ENCODE data around the gene ICAM4. TPM values are rescaled to one million over a fixed set of nuclear protein-coding genes. Genes with fewer than 3 reads are reported as not detected.

ICAM4 gene
- total and polyA plus RNA-seq, 9 of the 15 experiments (the other 6 are each of a cell fraction or from before 2014, with no cell fraction given), result 14.1 to 86.1 (median 29.6) TPM

DNA sequence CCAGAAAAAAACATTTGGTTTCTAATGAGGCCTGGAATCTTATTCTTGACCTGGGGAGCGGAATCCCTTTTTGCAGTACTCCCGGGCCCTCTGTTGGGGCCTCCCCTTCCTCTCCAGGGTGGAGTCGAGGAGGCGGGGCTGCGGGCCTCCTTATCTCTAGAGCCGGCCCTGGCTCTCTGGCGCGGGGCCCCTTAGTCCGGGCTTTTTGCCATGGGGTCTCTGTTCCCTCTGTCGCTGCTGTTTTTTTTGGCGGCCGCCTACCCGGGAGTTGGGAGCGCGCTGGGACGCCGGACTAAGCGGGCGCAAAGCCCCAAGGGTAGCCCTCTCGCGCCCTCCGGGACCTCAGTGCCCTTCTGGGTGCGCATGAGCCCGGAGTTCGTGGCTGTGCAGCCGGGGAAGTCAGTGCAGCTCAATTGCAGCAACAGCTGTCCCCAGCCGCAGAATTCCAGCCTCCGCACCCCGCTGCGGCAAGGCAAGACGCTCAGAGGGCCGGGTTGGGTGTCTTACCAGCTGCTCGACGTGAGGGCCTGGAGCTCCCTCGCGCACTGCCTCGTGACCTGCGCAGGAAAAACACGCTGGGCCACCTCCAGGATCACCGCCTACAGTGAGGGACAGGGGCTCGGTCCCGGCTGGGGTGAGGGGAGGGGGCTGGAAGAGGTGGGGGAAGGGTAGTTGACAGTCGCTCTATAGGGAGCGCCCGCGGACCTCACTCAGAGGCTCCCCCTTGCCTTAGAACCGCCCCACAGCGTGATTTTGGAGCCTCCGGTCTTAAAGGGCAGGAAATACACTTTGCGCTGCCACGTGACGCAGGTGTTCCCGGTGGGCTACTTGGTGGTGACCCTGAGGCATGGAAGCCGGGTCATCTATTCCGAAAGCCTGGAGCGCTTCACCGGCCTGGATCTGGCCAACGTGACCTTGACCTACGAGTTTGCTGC lies at the start of gene ICAM4 (continued):
- TF ChIP-seq, protein P1, sequence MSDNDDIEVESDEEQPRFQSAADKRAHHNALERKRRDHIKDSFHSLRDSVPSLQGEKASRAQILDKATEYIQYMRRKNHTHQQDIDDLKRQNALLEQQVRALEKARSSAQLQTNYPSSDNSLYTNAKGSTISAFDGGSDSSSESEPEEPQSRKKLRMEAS (CRISPR knock-in tag; IDR thresholded peaks at IDR 0.05), result peak; percentile 79
- TF ChIP-seq GATAD2B (IDR thresholded peaks at IDR 0.05; ENCODE audit: borderline replicate concordance), result no peak; the same call in 1 of the 2 replicates
- TF ChIP-seq CBX5 (IDR thresholded peaks at IDR 0.05; ENCODE audit: borderline replicate concordance, low read depth), result no peak
- no peak for TF ChIP-seq SIX5 (IDR thresholded peaks at IDR 0.05; ENCODE audit: borderline replicate concordance in 1 of 2, insufficient read depth in 1 of 2, low read depth in 1 of 2, low read length in 2 of 2)
- TF ChIP-seq DPF2 (IDR thresholded peaks at IDR 0.05), result peak; percentile 67
- peak; percentile 83 for TF ChIP-seq HMGN3 (IDR thresholded peaks at IDR 0.05; ENCODE audit: borderline replicate concordance, extremely low read depth, insufficient read length, low read depth, low read length)
- peak; percentile 76 for TF ChIP-seq POLR2A (conservative IDR thresholded peaks at IDR 0.05)
- TF ChIP-seq, protein P2, sequence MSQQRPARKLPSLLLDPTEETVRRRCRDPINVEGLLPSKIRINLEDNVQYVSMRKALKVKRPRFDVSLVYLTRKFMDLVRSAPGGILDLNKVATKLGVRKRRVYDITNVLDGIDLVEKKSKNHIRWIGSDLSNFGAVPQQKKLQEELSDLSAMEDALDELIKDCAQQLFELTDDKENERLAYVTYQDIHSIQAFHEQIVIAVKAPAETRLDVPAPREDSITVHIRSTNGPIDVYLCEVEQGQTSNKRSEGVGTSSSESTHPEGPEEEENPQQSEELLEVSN (IDR thresholded peaks at IDR 0.05; ENCODE audit: borderline replicate concordance in 1 of 2, extremely low read depth in 1 of 2, insufficient read depth in 1 of 2, insufficient read length in 1 of 2, low read depth in 1 of 2, low read length in 1 of 2, poor library complexity in 1 of 2, severe bottlenecking in 1 of 2), result peak; percentile 78 to 89
- TF ChIP-seq, protein P3, sequence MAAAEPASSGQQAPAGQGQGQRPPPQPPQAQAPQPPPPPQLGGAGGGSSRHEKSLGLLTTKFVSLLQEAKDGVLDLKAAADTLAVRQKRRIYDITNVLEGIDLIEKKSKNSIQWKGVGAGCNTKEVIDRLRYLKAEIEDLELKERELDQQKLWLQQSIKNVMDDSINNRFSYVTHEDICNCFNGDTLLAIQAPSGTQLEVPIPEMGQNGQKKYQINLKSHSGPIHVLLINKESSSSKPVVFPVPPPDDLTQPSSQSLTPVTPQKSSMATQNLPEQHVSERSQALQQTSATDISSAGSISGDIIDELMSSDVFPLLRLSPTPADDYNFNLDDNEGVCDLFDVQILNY (CRISPR knock-in tag; IDR thresholded peaks at IDR 0.05), result peak; percentile 82
- TF ChIP-seq MAZ (CRISPR knock-in tag; conservative IDR thresholded peaks at IDR 0.05 in 1 of 2, IDR thresholded peaks at IDR 0.05 in 1 of 2), result peak; percentile 94 to 98
- TF ChIP-seq TBP (optimal IDR thresholded peaks at IDR 0.05; ENCODE audit: low read depth, low read length), result peak; percentile 60
- peak; percentile 76; the same call in 1 of the 2 replicates for TF ChIP-seq ZNF232 (CRISPR knock-in tag; IDR thresholded peaks at IDR 0.05)
- TF ChIP-seq HCFC1 (IDR thresholded peaks at IDR 0.05; ENCODE audit: low read depth, low read length), result no peak
- TF ChIP-seq, protein P4, sequence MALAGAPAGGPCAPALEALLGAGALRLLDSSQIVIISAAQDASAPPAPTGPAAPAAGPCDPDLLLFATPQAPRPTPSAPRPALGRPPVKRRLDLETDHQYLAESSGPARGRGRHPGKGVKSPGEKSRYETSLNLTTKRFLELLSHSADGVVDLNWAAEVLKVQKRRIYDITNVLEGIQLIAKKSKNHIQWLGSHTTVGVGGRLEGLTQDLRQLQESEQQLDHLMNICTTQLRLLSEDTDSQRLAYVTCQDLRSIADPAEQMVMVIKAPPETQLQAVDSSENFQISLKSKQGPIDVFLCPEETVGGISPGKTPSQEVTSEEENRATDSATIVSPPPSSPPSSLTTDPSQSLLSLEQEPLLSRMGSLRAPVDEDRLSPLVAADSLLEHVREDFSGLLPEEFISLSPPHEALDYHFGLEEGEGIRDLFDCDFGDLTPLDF (CRISPR knock-in tag; IDR thresholded peaks at IDR 0.05), result 0 out of 2 replicates have a peak, but pooled peaks have one; percentile 24
- TF ChIP-seq ARHGAP35 (IDR thresholded peaks at IDR 0.05; ENCODE audit: partially characterized antibody), result no peak
- TF ChIP-seq OTX1 (CRISPR knock-in tag; IDR thresholded peaks at IDR 0.05), result no peak
- no peak for TF ChIP-seq ZNF57 (CRISPR knock-in tag; IDR thresholded peaks at IDR 0.05)
- no peak for TF ChIP-seq XRCC3 (IDR thresholded peaks at IDR 0.05)
- no peak for TF ChIP-seq ZNF217 (CRISPR knock-in tag; IDR thresholded peaks at IDR 0.05)
- TF ChIP-seq CBFB (CRISPR knock-in tag; IDR thresholded peaks at IDR 0.05), result 0 out of 2 replicates have a peak, but pooled peaks have one; percentile 51
- no peak for TF ChIP-seq NR2F6 (CRISPR knock-in tag; IDR thresholded peaks at IDR 0.05)
- no peak; the same call in 1 of the 2 replicates for TF ChIP-seq MYNN (IDR thresholded peaks at IDR 0.05)
- no peak for TF ChIP-seq MYNN (CRISPR knock-in tag; IDR thresholded peaks at IDR 0.05)
- TF ChIP-seq MTF1 (CRISPR knock-in tag; IDR thresholded peaks at IDR 0.05; ENCODE audit: borderline replicate concordance), result no peak
- TF ChIP-seq MBD2 (IDR thresholded peaks at IDR 0.05; ENCODE audit: borderline replicate concordance, low read depth), result peak; percentile 41; the same call in 1 of the 2 replicates
